DOHH2 (cell line): ENCODE data around the gene RABGAP1L.
A peak's percentile ranks its signal among the peaks of the same experiment; 100 is the strongest.
"Not testable (repeated sequence)": the region's sequence is repeated elsewhere in the genome, so short reads cannot be mapped to it uniquely, and the experiment has no call there.

Source experiments
- H3F3A ChIP-seq: fragments of 200-600 bp; sonication (generic), shearing (Covaris generic); 2 replicates; pipeline ENCODE4 v1.6.0; 2016; ENCODE audit warnings: antibody characterized with exemption, mild to moderate bottlenecking; ENCODE audit not compliant: control insufficient read depth, insufficient read depth
- H3K27ac ChIP-seq: fragments of 200-600 bp; sonication (generic); 2 replicates; pipeline ENCODE4 v1.5.1; 2014; ENCODE audit warnings: low read depth, mild to moderate bottlenecking, low read length, moderate library complexity
- H3K27me3 ChIP-seq: fragments of 200-600 bp; sonication (generic); 2 replicates; pipeline ENCODE4 v1.6.1; 2014; ENCODE audit warnings: mild to moderate bottlenecking, low read length, mixed read lengths; ENCODE audit not compliant: control insufficient read depth
- H3K36me3 ChIP-seq: fragments of 200-600 bp; sonication (generic); 2 replicates; pipeline ENCODE4 v1.6.1; 2014; ENCODE audit warnings: mild to moderate bottlenecking, low read length, moderate library complexity, mixed read lengths; ENCODE audit not compliant: control insufficient read depth
- H3K4me1 ChIP-seq: fragments of 200-600 bp; sonication (generic); 2 replicates; pipeline ENCODE4 v1.6.1; 2014; ENCODE audit warnings: mild to moderate bottlenecking, low read length, mixed read lengths; ENCODE audit not compliant: control insufficient read depth
- H3K4me2 ChIP-seq: fragments of 200-600 bp; sonication (generic); 2 replicates; pipeline ENCODE4 v1.6.0; 2014; ENCODE audit warnings: mild to moderate bottlenecking, low read length, moderate library complexity
- H3K4me3 ChIP-seq: fragments of 200-600 bp; sonication (generic); 2 replicates; pipeline ENCODE4 v1.5.1; 2014; ENCODE audit warnings: mild to moderate bottlenecking, low read length, mixed read lengths
- H3K79me2 ChIP-seq: fragments of 200-600 bp; sonication (generic); 2 replicates; pipeline ENCODE4 v1.6.1; 2014; ENCODE audit warnings: mild to moderate bottlenecking, low read length, mixed read lengths; ENCODE audit not compliant: control insufficient read depth
- H3K9me2 ChIP-seq: fragments of 200-600 bp; sonication (generic); replicated peaks from 2 replicates; pipeline ENCODE4 v1.6.1; 2014; ENCODE audit warnings: mild to moderate bottlenecking, low read length, mixed read lengths; ENCODE audit not compliant: control insufficient read depth
- H3K9me3 ChIP-seq: fragments of 200-600 bp; sonication (generic); 2 replicates; pipeline ENCODE4 v1.6.1; 2014; ENCODE audit warnings: antibody characterized with exemption, low read length, mixed read lengths; ENCODE audit not compliant: control insufficient read depth, insufficient read depth
- H4K20me1 ChIP-seq: fragments of 200-600 bp; sonication (generic); 2 replicates; pipeline ENCODE4 v1.6.0; 2014; ENCODE audit warnings: low read depth, mild to moderate bottlenecking, antibody characterized with exemption, low read length, moderate library complexity; ENCODE audit not compliant: control insufficient read depth, insufficient read depth
- CTCF ChIP-seq: fragments of 200-600 bp; sonication (generic); IDR thresholded peaks from one replicate; pipeline ENCODE4 v1.5.1; 2014; ENCODE audit warnings: antibody characterized with exemption, mild to moderate bottlenecking, low read depth, low read length; ENCODE audit not compliant: poor library complexity, severe bottlenecking
- EZH2phosphoT487 ChIP-seq: fragments of 200-600 bp; sonication (generic); IDR thresholded peaks from 2 replicates; pipeline ENCODE4 v1.6.1; 2017; ENCODE audit warnings: borderline replicate concordance, mild to moderate bottlenecking, antibody characterized with exemption, low read length, moderate library complexity, mixed read lengths

Gene RABGAP1L

GRCh38 chr1:174118751-174119150, 40.6 kb upstream of the RABGAP1L start:
- no peaks in the 10 kb centered on the region for H3K36me3 ChIP-seq
- no peaks in the 10 kb centered on the region for H3F3A ChIP-seq
- H3K27me3 ChIP-seq = no peaks in the 10 kb centered on the region
- H3K79me2 ChIP-seq = no peaks in the 10 kb centered on the region
- H3K4me3 ChIP-seq = no peak overlapping the region
- H4K20me1 ChIP-seq = no peaks in the 10 kb centered on the region
- peaks cover 3% of the 10 kb centered on the region for H3K4me1 ChIP-seq
- no peaks in the 10 kb centered on the region for H3K9me3 ChIP-seq
- no peaks in the 10 kb centered on the region for H3K9me2 ChIP-seq
- H3K4me2 ChIP-seq = no peak overlapping the region
- no peak overlapping the region for H3K27ac ChIP-seq
- TF ChIP-seq CTCF (no peak), EZH2phosphoT487 (no peak)

- H3K27me3 ChIP-seq, H3K27ac ChIP-seq, H3K4me3 ChIP-seq, H3K4me1 ChIP-seq, H3K9me2 ChIP-seq, H3F3A ChIP-seq, H3K36me3 ChIP-seq, H3K4me2 ChIP-seq, H3K79me2 ChIP-seq, H4K20me1 ChIP-seq, H3K9me3 ChIP-seq: not testable (repeated sequence)
Measured at GRCh38 chr1:174122318-174122717, 37.0 kb upstream of the RABGAP1L start.

- H3K4me3 ChIP-seq = no peak overlapping the region
- H3K4me2 ChIP-seq = no peak overlapping the region
- H3F3A ChIP-seq = no peaks in the 10 kb centered on the region
- TF ChIP-seq CTCF (no peak), EZH2phosphoT487 (no peak)
- H4K20me1 ChIP-seq = no peaks in the 10 kb centered on the region
- H3K27ac ChIP-seq = no peak overlapping the region
- H3K4me1 ChIP-seq = peaks cover 9% of the 10 kb centered on the region
- H3K9me2 ChIP-seq = no peaks in the 10 kb centered on the region
- no peaks in the 10 kb centered on the region for H3K9me3 ChIP-seq
- no peaks in the 10 kb centered on the region for H3K79me2 ChIP-seq
- H3K36me3 ChIP-seq = no peaks in the 10 kb centered on the region
- H3K27me3 ChIP-seq = no peaks in the 10 kb centered on the region
Measured at GRCh38 chr1:174123843-174124242, 35.5 kb upstream of the RABGAP1L start.

GRCh38 chr1:174127176-174127575, 32.1 kb upstream of the RABGAP1L start:
- not testable (repeated sequence) for H3K27ac ChIP-seq, H3K36me3 ChIP-seq, H3K9me2 ChIP-seq, H3K27me3 ChIP-seq, H3K9me3 ChIP-seq, H4K20me1 ChIP-seq, H3K79me2 ChIP-seq, H3F3A ChIP-seq, H3K4me1 ChIP-seq
- Histone ChIP-seq H3K4me2 (peak overlapping the region; percentile 53), H3K4me3 (0 out of 2 replicates have a peak overlapping the region, but pooled peaks have one; percentile 24)
